Measurements from ENCODE around the gene IGF2R. TPM values are rescaled to one million over a fixed set of nuclear protein-coding genes. Genes with fewer than 3 reads are reported as not detected.

IGF2R gene
- total RNA-seq, 1 donor from 2014 or later: 109 TPM

- FAIRE-seq: no peak
- H3K36me3 ChIP-seq (ENCODE audit: control insufficient read depth, insufficient read depth, low read length): no peaks in the 10 kb centered on the region
- no peaks in the 10 kb centered on the region for H3K27me3 ChIP-seq (ENCODE audit: control insufficient read depth, insufficient read depth, low read length)
- peak overlapping the region; percentile 72 for H3K4me3 ChIP-seq (ENCODE audit: low read depth, low read length)
- no peak for DNase-seq (ENCODE audit: low read depth)
- no peak for TF ChIP-seq CTCF (IDR thresholded peaks at IDR 0.05; ENCODE audit: insufficient read depth, low read length, severe bottlenecking)
Observed at GRCh38 chr6:159969921-159970320, 1.0 kb downstream of the IGF2R start.

GRCh38 chr6:159970659-159971063 lies 1.8 kb downstream of the IGF2R start:
- no peak for TF ChIP-seq CTCF (IDR thresholded peaks at IDR 0.05; ENCODE audit: insufficient read depth, low read length, severe bottlenecking)
- Histone ChIP-seq H3K4me3 (ENCODE audit: low read depth, low read length) (no peak overlapping the region), H3K27me3 (ENCODE audit: control insufficient read depth, insufficient read depth, low read length) (no peaks in the 10 kb centered on the region), H3K36me3 (ENCODE audit: control insufficient read depth, insufficient read depth, low read length) (no peaks in the 10 kb centered on the region)
- DNase-seq (ENCODE audit: low read depth) (no peak), FAIRE-seq (no peak)

GRCh38 chr6:159971341-159972178 lies 2.7 kb downstream of the IGF2R start:
- DNase-seq (ENCODE audit: low read depth) (no peak), FAIRE-seq (no peak)
- Histone ChIP-seq H3K36me3 (ENCODE audit: control insufficient read depth, insufficient read depth, low read length) (no peaks in the 10 kb centered on the region), H3K27me3 (ENCODE audit: control insufficient read depth, insufficient read depth, low read length) (no peaks in the 10 kb centered on the region), H3K4me3 (ENCODE audit: low read depth, low read length) (no peak overlapping the region)
- TF ChIP-seq CTCF (IDR thresholded peaks at IDR 0.05; ENCODE audit: insufficient read depth, low read length, severe bottlenecking): no peak

GRCh38 chr6:159972506-159973268 lies 3.8 kb downstream of the IGF2R start:
- FAIRE-seq (no peak), DNase-seq (ENCODE audit: low read depth) (no peak)
- no peaks in the 10 kb centered on the region for H3K36me3 ChIP-seq (ENCODE audit: control insufficient read depth, insufficient read depth, low read length)
- no peak for TF ChIP-seq CTCF (IDR thresholded peaks at IDR 0.05; ENCODE audit: insufficient read depth, low read length, severe bottlenecking)
- no peaks in the 10 kb centered on the region for H3K27me3 ChIP-seq (ENCODE audit: control insufficient read depth, insufficient read depth, low read length)
- H3K4me3 ChIP-seq (ENCODE audit: low read depth, low read length): no peak overlapping the region

GRCh38 chr6:159973406-159973805 lies 4.5 kb downstream of the IGF2R start:
- DNase-seq (ENCODE audit: low read depth): no peak
- TF ChIP-seq CTCF (IDR thresholded peaks at IDR 0.05; ENCODE audit: insufficient read depth, low read length, severe bottlenecking): no peak
- FAIRE-seq: no peak
- no peaks in the 10 kb centered on the region for H3K27me3 ChIP-seq (ENCODE audit: control insufficient read depth, insufficient read depth, low read length)
- no peak overlapping the region for H3K4me3 ChIP-seq (ENCODE audit: low read depth, low read length)
- H3K36me3 ChIP-seq (ENCODE audit: control insufficient read depth, insufficient read depth, low read length): no peaks in the 10 kb centered on the region
